RWPE2 (cell line): ENCODE results near the gene KCTD1.

Source experiments
- ATAC-seq: fragments of 200-7000 bp; cut with Tn5 transposase; 3 replicates; pipeline ENCODE4 v1.9.1; 2021; ENCODE audit warnings: low read depth
- DNase-seq: peaks from one replicate; pipeline ENCODE4 v3.0.0-alpha.2; 2020; ENCODE audit warnings: low spot score
- H3K27ac ChIP-seq: fragments of 450-650 bp; 2 replicates; pipeline ENCODE4 v1.5.1; 2017; ENCODE audit warnings: mild to moderate bottlenecking; ENCODE audit not compliant: poor library complexity, severe bottlenecking
- H3K27me3 ChIP-seq: fragments of 250-450 bp; sonication (Bioruptor Pico); 2 replicates; pipeline ENCODE4 v1.5.1; 2021; ENCODE audit warnings: mild to moderate bottlenecking, moderate library complexity; ENCODE audit not compliant: insufficient read depth, poor library complexity, severe bottlenecking
- H3K36me3 ChIP-seq: fragments of 250-450 bp; sonication (Bioruptor Pico); 2 replicates; pipeline ENCODE4 v1.5.1; 2020; ENCODE audit warnings: low read depth, mild to moderate bottlenecking, moderate library complexity
- H3K4me1 ChIP-seq: fragments of 250-450 bp; sonication (Bioruptor Pico); 2 replicates; pipeline ENCODE4 v1.5.1; 2021; ENCODE audit warnings: mild to moderate bottlenecking, moderate library complexity; ENCODE audit not compliant: insufficient read depth, poor library complexity, severe bottlenecking
- H3K4me3 ChIP-seq: fragments of 250-450 bp; sonication (Bioruptor Pico); 2 replicates; pipeline ENCODE4 v1.5.1; 2021; ENCODE audit warnings: mild to moderate bottlenecking, moderate library complexity; ENCODE audit not compliant: severe bottlenecking
- H3K9me3 ChIP-seq: fragments of 250-450 bp; sonication (Bioruptor Pico); 2 replicates; pipeline ENCODE4 v1.5.1; 2021; ENCODE audit warnings: mild to moderate bottlenecking, moderate library complexity; ENCODE audit not compliant: severe bottlenecking
- CTCF ChIP-seq: fragments of 450-650 bp; IDR thresholded peaks from one replicate; pipeline ENCODE4 v1.5.1; 2017; ENCODE audit warnings: mild to moderate bottlenecking, moderate library complexity; ENCODE audit not compliant: poor library complexity, severe bottlenecking

Gene KCTD1

GRCh38 chr18:26450989-26451682 is 97.2 kb downstream of the KCTD1 start:
- no peak for DNase-seq
- no peak for ATAC-seq
- H3K27me3 ChIP-seq, result no peaks in the 10 kb centered on the region
- H3K4me3 ChIP-seq, result no peak overlapping the region
- peaks cover 20% of the 10 kb centered on the region for H3K36me3 ChIP-seq
- no peak overlapping the region for H3K27ac ChIP-seq
- TF ChIP-seq CTCF, result no peak
- peaks cover 5% of the 10 kb centered on the region for H3K4me1 ChIP-seq
- no peaks in the 10 kb centered on the region for H3K9me3 ChIP-seq

- no peak for TF ChIP-seq CTCF
- Histone ChIP-seq H3K27ac (no peak overlapping the region), H3K4me1 (no peaks in the 10 kb centered on the region), H3K36me3 (no peaks in the 10 kb centered on the region), H3K27me3 (no peaks in the 10 kb centered on the region), H3K4me3 (no peak overlapping the region), H3K9me3 (no peaks in the 10 kb centered on the region)
- ATAC-seq (no peak), DNase-seq (no peak)
Measured at GRCh38 chr18:26448714-26449159, 99.6 kb downstream of the KCTD1 start.

GRCh38 chr18:26443853-26444252 is 104.5 kb downstream of the KCTD1 start:
- no peak for ATAC-seq
- peaks cover 29% of the 10 kb centered on the region for H3K4me1 ChIP-seq
- H3K27ac ChIP-seq, result no peak overlapping the region
- no peak overlapping the region for H3K4me3 ChIP-seq
- H3K27me3 ChIP-seq, result no peaks in the 10 kb centered on the region
- H3K36me3 ChIP-seq, result no peaks in the 10 kb centered on the region
- DNase-seq, result no peak
- peaks cover 4% of the 10 kb centered on the region for H3K9me3 ChIP-seq
- no peak for TF ChIP-seq CTCF

- Histone ChIP-seq H3K4me3 (no peak overlapping the region), H3K36me3 (no peaks in the 10 kb centered on the region), H3K27me3 (no peaks in the 10 kb centered on the region), H3K4me1 (peaks cover 29% of the 10 kb centered on the region), H3K27ac (peak overlapping the region; percentile 91), H3K9me3 (peaks cover 4% of the 10 kb centered on the region)
- ATAC-seq, result no peak
- no peak for TF ChIP-seq CTCF
- DNase-seq, result no peak
Measured at GRCh38 chr18:26442126-26442525, 106.2 kb downstream of the KCTD1 start.

- Histone ChIP-seq H3K4me1 (peaks cover 41% of the 10 kb centered on the region), H3K4me3 (no peak overlapping the region), H3K36me3 (no peaks in the 10 kb centered on the region), H3K27me3 (no peaks in the 10 kb centered on the region), H3K9me3 (peaks cover 4% of the 10 kb centered on the region), H3K27ac (peak overlapping the region; percentile 91)
- no peak for TF ChIP-seq CTCF
- DNase-seq (no peak), ATAC-seq (peak; percentile 55)
Measured at GRCh38 chr18:26440644-26441043, 107.7 kb downstream of the KCTD1 start.
